Suprapubic skin (tissue), 4 donors: ENCODE results near the gene CAMK2D.

Experiments
- POLR2A ChIP-seq, 2 donors: fragments of 450-650 bp; IDR thresholded peaks; one replicate each; pipeline ENCODE4 v1.6.1; 2017; ENCODE audit warnings: antibody characterized with exemption in 2 of 2, mild to moderate bottlenecking in 2 of 2, moderate library complexity in 2 of 2
- POLR2AphosphoS5 ChIP-seq, 3 donors: sonication (generic); formaldehyde crosslinking; IDR thresholded peaks; one replicate each; pipeline ENCODE4 v1.6.1; 2017; ENCODE audit warnings: antibody characterized with exemption in 3 of 3
- TF ChIP-seq, protein P1 (sequence below), 2 donors: fragments of 200-600 bp in 1 of 2; fragments of 450-650 bp in 1 of 2; sonication (generic) in 1 of 2; IDR thresholded peaks; one replicate each; pipeline ENCODE4 v1.5.1; 2016 to 2019; ENCODE audit warnings: antibody characterized with exemption in 2 of 2, mild to moderate bottlenecking in 1 of 2, moderate library complexity in 1 of 2

DNA sequence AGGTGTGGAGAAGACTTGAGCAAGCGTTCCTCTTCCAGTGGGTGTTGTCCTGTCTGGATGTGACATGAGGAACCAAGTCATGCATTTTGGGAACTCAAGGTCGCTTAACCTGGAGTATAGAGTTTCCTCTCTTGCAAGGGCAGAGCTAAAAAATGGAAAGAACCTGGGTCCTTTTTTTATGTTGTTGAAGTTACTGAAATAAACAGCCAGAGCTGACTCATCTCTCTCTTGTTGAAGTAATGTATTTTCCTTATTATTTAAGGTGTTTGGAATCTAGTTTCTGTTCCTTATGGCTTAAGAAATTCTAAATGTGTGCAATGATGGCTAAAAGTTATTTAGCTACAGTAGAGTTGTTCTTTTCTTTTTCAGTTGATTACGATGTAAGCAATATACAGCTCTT lies 314.5 kb downstream of the CAMK2D start:
- TF ChIP-seq POLR2AphosphoS5 (IDR thresholded peaks at IDR 0.05) (no peak), POLR2A (IDR thresholded peaks at IDR 0.05) (no peak)
- TF ChIP-seq, protein P1, sequence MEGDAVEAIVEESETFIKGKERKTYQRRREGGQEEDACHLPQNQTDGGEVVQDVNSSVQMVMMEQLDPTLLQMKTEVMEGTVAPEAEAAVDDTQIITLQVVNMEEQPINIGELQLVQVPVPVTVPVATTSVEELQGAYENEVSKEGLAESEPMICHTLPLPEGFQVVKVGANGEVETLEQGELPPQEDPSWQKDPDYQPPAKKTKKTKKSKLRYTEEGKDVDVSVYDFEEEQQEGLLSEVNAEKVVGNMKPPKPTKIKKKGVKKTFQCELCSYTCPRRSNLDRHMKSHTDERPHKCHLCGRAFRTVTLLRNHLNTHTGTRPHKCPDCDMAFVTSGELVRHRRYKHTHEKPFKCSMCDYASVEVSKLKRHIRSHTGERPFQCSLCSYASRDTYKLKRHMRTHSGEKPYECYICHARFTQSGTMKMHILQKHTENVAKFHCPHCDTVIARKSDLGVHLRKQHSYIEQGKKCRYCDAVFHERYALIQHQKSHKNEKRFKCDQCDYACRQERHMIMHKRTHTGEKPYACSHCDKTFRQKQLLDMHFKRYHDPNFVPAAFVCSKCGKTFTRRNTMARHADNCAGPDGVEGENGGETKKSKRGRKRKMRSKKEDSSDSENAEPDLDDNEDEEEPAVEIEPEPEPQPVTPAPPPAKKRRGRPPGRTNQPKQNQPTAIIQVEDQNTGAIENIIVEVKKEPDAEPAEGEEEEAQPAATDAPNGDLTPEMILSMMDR (IDR thresholded peaks at IDR 0.05), result no peak
